Prostate gland (tissue), 2 donors: ENCODE measurements around the gene FRYL. TPM values are rescaled to one million over a fixed set of nuclear protein-coding genes. Genes with fewer than 3 reads are reported as not detected.

Source experiments
- DNase-seq: peaks from one replicate; pipeline ENCODE4 v3.0.0-alpha.2; 2019; ENCODE audit warnings: low spot score
- H3K27ac ChIP-seq, 2 donors: fragments of 200-600 bp; sonication (generic); 2 replicates each; pipeline ENCODE4 v1.5.1; 2017 to 2019
- H3K27me3 ChIP-seq: fragments of 200-600 bp; sonication (generic); replicated peaks from 2 replicates; pipeline ENCODE4 v1.5.1; 2019; ENCODE audit not compliant: insufficient read depth
- H3K36me3 ChIP-seq, 2 donors: fragments of 200-600 bp; sonication (generic); 1 replicate in 1 of 2; 2 replicates in 1 of 2; pipeline versions ENCODE4 v1.5.1 to v1.8.1; 2017 to 2019
- H3K4me1 ChIP-seq: fragments of 200-600 bp; sonication (generic); replicated peaks from 2 replicates; pipeline ENCODE4 v1.5.1; 2019
- H3K4me3 ChIP-seq, 2 donors: fragments of 200-600 bp; sonication (generic); 2 replicates each; pipeline ENCODE4 v1.5.1; 2017 to 2019
- H3K9me3 ChIP-seq: fragments of 200-600 bp; sonication (generic); 2 replicates; pipeline ENCODE4 v1.5.1; 2017
- POLR2A ChIP-seq: fragments of 450-650 bp; IDR thresholded peaks from one replicate; pipeline ENCODE4 v1.6.1; 2016; ENCODE audit warnings: antibody characterized with exemption, mild to moderate bottlenecking
- POLR2AphosphoS5 ChIP-seq: sonication (generic); formaldehyde crosslinking; IDR thresholded peaks from one replicate; pipeline ENCODE4 v1.6.1; 2017; ENCODE audit warnings: antibody characterized with exemption
- WGBS: methylation state at CpG from one replicate; pipeline ENCODE4 v1.1.5; 2018; 5-methylcytosine and 5-hydroxymethylcytosine counted together
- intact Hi-C: fragments of 100-400 bp; cut with DNase I; formaldehyde crosslinking; loops from one replicate; pipeline ENCODE4 v1.14.2; 2022
- total RNA-seq, 2 donors: library from RNA; depleted of rRNA; stranded (reverse); fragments of >200 nt; gene quantifications; one replicate each; pipeline ENCODE4 v1.1.0, GENCODE V29; 2016
- TF ChIP-seq, protein P1 (sequence below), 4 experiments: fragments of 200-600 bp in 2 of 4; fragments of 450-650 bp in 2 of 4; sonication (generic) in 2 of 4; IDR thresholded peaks; 1 replicate in 3 of 4; 2 replicates in 1 of 4; pipeline ENCODE4 v1.5.1; 2016 to 2019; ENCODE audit warnings: antibody characterized with exemption in 4 of 4, mild to moderate bottlenecking in 2 of 4, moderate library complexity in 2 of 4

FRYL gene
- total RNA-seq, 2 donors from 2014 or later: 40.0 to 47.6 TPM

DNA sequence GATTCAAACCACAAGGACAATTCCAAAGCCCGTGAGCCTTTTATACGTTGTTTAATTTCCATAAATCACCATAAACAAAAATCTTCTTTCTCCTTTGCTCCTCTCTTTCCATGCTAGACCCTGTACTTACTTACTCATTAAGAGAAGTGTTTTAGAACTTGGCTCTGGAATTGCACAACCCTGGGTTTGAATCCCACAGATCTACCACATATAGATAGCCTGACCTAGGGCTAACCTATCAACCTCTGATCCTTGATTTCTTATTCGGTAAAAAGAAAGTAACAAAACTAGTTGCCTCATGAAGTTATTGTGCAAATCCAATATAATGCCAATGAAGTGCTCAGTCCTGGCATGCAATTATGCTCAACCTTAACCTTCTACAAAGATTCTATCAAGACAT, 221.3 kb downstream of the FRYL start:
- H3K4me3 ChIP-seq: no peak overlapping the region
- no peaks in the 10 kb centered on the region for H3K4me1 ChIP-seq
- H3K27ac ChIP-seq: no peak overlapping the region
- H3K27me3 ChIP-seq: no peaks in the 10 kb centered on the region
- TF ChIP-seq POLR2AphosphoS5: no peak
- TF ChIP-seq, protein P1, sequence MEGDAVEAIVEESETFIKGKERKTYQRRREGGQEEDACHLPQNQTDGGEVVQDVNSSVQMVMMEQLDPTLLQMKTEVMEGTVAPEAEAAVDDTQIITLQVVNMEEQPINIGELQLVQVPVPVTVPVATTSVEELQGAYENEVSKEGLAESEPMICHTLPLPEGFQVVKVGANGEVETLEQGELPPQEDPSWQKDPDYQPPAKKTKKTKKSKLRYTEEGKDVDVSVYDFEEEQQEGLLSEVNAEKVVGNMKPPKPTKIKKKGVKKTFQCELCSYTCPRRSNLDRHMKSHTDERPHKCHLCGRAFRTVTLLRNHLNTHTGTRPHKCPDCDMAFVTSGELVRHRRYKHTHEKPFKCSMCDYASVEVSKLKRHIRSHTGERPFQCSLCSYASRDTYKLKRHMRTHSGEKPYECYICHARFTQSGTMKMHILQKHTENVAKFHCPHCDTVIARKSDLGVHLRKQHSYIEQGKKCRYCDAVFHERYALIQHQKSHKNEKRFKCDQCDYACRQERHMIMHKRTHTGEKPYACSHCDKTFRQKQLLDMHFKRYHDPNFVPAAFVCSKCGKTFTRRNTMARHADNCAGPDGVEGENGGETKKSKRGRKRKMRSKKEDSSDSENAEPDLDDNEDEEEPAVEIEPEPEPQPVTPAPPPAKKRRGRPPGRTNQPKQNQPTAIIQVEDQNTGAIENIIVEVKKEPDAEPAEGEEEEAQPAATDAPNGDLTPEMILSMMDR (IDR thresholded peaks at IDR 0.05): no peak
- no peak for TF ChIP-seq POLR2A
- H3K9me3 ChIP-seq: no peaks in the 10 kb centered on the region
- 70% methylated on average over 3 of the region's 3 CpGs for WGBS
- intact Hi-C loops: no loop called here
- peaks cover 0 to 3% of the 10 kb centered on the region in 2 donors for H3K36me3 ChIP-seq
- no peak for DNase-seq

DNA sequence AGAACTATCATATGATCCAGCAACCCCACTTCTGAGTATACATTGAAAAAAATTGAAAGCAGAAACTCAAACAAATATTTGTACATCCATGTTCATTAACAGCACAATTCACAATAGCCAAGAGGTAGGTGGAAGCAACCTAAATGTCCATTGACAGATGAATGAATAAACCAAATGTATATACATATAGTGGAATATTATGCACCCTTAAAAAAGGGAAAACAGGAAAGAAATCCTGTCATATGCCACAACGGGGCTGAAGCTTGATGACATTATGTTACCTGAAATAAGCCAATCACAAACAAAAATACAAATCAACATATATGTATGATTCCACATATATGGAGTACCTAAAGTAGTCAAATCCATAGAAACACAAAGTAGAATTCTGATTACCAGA, 222.1 kb downstream of the FRYL start:
- 94% methylated on average over 1 of the region's 1 CpG for WGBS
- Histone ChIP-seq H3K27ac (no peak overlapping the region), H3K4me1 (no peaks in the 10 kb centered on the region), H3K9me3 (no peaks in the 10 kb centered on the region), H3K4me3 (no peak overlapping the region), H3K27me3 (no peaks in the 10 kb centered on the region), H3K36me3 (peaks cover 0 to 3% of the 10 kb centered on the region in 2 donors)
- TF ChIP-seq, protein P1 (IDR thresholded peaks at IDR 0.05): no peak
- TF ChIP-seq POLR2AphosphoS5: no peak
- no peak for TF ChIP-seq POLR2A
- no peak for DNase-seq
- intact Hi-C loops: no loop called here

DNA sequence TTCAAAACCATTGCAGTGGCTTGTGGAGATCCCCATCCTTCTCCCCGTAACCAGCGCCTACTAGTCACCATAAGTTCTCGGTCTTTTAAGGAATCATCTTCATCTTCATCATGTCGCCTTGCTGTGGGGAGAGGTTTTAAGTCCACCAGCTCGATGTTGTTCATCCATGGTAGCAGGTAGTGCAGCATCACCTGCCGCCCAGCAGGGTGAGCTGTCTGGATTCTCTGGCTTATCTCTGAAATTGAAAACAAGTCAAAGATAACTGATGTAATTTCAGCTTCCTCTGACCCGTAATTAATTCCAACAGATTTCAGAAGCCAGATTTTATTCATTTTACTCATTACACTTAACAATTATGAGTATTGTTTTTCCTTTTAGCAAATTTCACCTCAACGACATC, 222.6 kb downstream of the FRYL start:
- Histone ChIP-seq H3K4me1 (no peaks in the 10 kb centered on the region), H3K4me3 (no peak overlapping the region), H3K27me3 (no peaks in the 10 kb centered on the region), H3K36me3 (peaks cover 0 to 3% of the 10 kb centered on the region in 2 donors), H3K27ac (no peak overlapping the region), H3K9me3 (no peaks in the 10 kb centered on the region)
- TF ChIP-seq, protein P1 (IDR thresholded peaks at IDR 0.05): no peak
- TF ChIP-seq POLR2A: no peak
- TF ChIP-seq POLR2AphosphoS5: no peak
- intact Hi-C loops: no loop called here
- WGBS: 92% methylated on average over 8 of the region's 8 CpGs
- no peak for DNase-seq

DNA sequence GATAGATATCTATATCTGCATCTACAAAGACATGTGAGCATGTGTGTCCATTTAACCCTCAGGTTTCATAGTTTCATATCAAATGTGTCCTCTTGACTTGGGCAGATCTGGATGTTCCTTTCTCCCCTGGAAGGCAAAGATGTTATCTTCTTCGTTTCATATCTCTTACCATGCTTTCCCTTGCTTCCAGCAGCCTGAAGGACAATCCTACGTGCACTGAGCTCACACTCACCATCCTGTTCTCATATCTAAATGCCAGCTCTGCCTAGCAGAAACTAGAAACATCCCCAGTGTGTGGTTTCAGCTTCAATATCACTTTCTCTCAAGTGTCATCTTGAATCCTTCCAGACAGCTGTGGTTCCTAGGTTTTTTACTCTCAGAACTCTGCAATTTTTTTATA, 223.8 kb downstream of the FRYL start:
- intact Hi-C loops: no loop called here
- H3K27ac ChIP-seq: no peak overlapping the region
- no peaks in the 10 kb centered on the region for H3K4me1 ChIP-seq
- no peak overlapping the region for H3K4me3 ChIP-seq
- no peaks in the 10 kb centered on the region for H3K27me3 ChIP-seq
- TF ChIP-seq POLR2A: no peak
- TF ChIP-seq, protein P1 (IDR thresholded peaks at IDR 0.05): no peak
- no peak for TF ChIP-seq POLR2AphosphoS5
- DNase-seq: no peak
- no peaks in the 10 kb centered on the region for H3K9me3 ChIP-seq
- H3K36me3 ChIP-seq: peaks cover 0 to 3% of the 10 kb centered on the region in 2 donors
- WGBS: 60% methylated on average over 2 of the region's 2 CpGs

DNA sequence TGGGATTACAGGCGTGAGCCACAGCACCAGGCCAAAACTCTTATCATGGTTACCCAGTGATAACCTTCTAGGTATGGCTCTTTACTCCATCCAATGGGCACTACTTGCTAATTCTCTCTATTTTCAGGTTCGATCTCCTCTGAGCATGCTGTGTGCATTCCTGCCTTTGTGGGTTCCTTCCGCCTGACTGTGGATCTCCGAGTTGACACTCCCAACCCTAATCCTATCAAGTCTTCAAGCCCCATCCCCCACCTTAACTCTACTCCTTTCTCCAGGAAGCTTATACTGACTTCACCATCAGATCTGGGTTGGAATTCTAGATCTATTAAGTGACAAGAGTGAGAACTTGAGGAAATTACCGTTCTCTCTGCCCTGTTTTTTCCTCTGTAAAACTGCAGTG, 225.5 kb downstream of the FRYL start:
- TF ChIP-seq POLR2A: no peak
- TF ChIP-seq, protein P1 (IDR thresholded peaks at IDR 0.05): no peak
- no peak for TF ChIP-seq POLR2AphosphoS5
- 95% methylated on average over 4 of the region's 5 CpGs for WGBS
- intact Hi-C loops: no loop called here
- Histone ChIP-seq H3K36me3 (peaks cover 0 to 5% of the 10 kb centered on the region in 2 donors), H3K27me3 (no peaks in the 10 kb centered on the region), H3K9me3 (no peaks in the 10 kb centered on the region), H3K4me3 (no peak overlapping the region), H3K4me1 (no peaks in the 10 kb centered on the region), H3K27ac (no peak overlapping the region)
- DNase-seq: no peak
